ENCODE data around the gene IDH3A. TPM values are rescaled to one million over a fixed set of nuclear protein-coding genes. Genes with fewer than 3 reads are reported as not detected.

The IDH3A gene
- polyA plus RNA-seq, 1 experiment: 49.3 TPM

GRCh38 chr15:78133801-78134200 lies 15.4 kb upstream of the IDH3A start:
- ChIA-PET POLR2A (no interaction called here), CTCF (interaction anchor here (1.8 kb wide), 1 partner anchor 106 kb away, joined by 4 read pairs; no protein-coding TSS in a partner anchor)
- Histone ChIP-seq H3K36me3 (ENCODE audit: control insufficient read depth, insufficient read depth, low read length) (no peaks in the 10 kb centered on the region), H3K4me3 (ENCODE audit: low read depth, low read length) (no peak overlapping the region), H3K27me3 (ENCODE audit: control insufficient read depth, insufficient read depth, low read length) (no peaks in the 10 kb centered on the region)
- TF ChIP-seq CTCF (IDR thresholded peaks at IDR 0.05; ENCODE audit: insufficient read depth, low read depth, low read length): no peak
- DNase-seq (ENCODE audit: low read depth): no peak

- no peaks in the 10 kb centered on the region for H3K36me3 ChIP-seq (ENCODE audit: control insufficient read depth, insufficient read depth, low read length)
- H3K4me3 ChIP-seq (ENCODE audit: low read depth, low read length): no peak overlapping the region
- CTCF ChIA-PET: interaction anchor here (1.1 to 3.5 kb wide), 5 partner anchors 9 to 101 kb away, joined by 3 to 14 read pairs (median 10); partner anchors contain the start of gene IDH3A
- no peak for DNase-seq (ENCODE audit: low read depth)
- POLR2A ChIA-PET: interaction anchor here (0.5 kb wide), 1 partner anchor 318 kb away, joined by 3 read pairs; no protein-coding TSS in a partner anchor
- no peak for TF ChIP-seq CTCF (IDR thresholded peaks at IDR 0.05; ENCODE audit: insufficient read depth, low read depth, low read length)
- no peaks in the 10 kb centered on the region for H3K27me3 ChIP-seq (ENCODE audit: control insufficient read depth, insufficient read depth, low read length)
Measured at GRCh38 chr15:78139578-78139977, 9.6 kb upstream of the IDH3A start.

- Histone ChIP-seq H3K36me3 (ENCODE audit: control insufficient read depth, insufficient read depth, low read length) (no peaks in the 10 kb centered on the region), H3K27me3 (ENCODE audit: control insufficient read depth, insufficient read depth, low read length) (no peaks in the 10 kb centered on the region), H3K4me3 (ENCODE audit: low read depth, low read length) (no peak overlapping the region)
- DNase-seq (ENCODE audit: low read depth): no peak
- no peak for TF ChIP-seq CTCF (IDR thresholded peaks at IDR 0.05; ENCODE audit: insufficient read depth, low read depth, low read length)
- ChIA-PET POLR2A (no interaction called here), CTCF (interaction anchor here (2.7 kb wide), 1 partner anchor 10 kb away, joined by 10 read pairs; no protein-coding TSS in a partner anchor)
Measured at GRCh38 chr15:78140292-78140691, 8.9 kb upstream of the IDH3A start.

GRCh38 chr15:78142332-78142731 lies 6.8 kb upstream of the IDH3A start:
- ChIA-PET POLR2A (no interaction called here), CTCF (interaction anchor here (0.5 kb wide), 1 partner anchor 232 kb away, joined by 4 read pairs; no protein-coding TSS in a partner anchor)
- H3K4me3 ChIP-seq (ENCODE audit: low read depth, low read length): no peak overlapping the region
- no peaks in the 10 kb centered on the region for H3K36me3 ChIP-seq (ENCODE audit: control insufficient read depth, insufficient read depth, low read length)
- H3K27me3 ChIP-seq (ENCODE audit: control insufficient read depth, insufficient read depth, low read length): no peaks in the 10 kb centered on the region
- no peak for DNase-seq (ENCODE audit: low read depth)
- no peak for TF ChIP-seq CTCF (IDR thresholded peaks at IDR 0.05; ENCODE audit: insufficient read depth, low read depth, low read length)

- no peak for TF ChIP-seq CTCF (IDR thresholded peaks at IDR 0.05; ENCODE audit: insufficient read depth, low read depth, low read length)
- DNase-seq (ENCODE audit: low read depth): no peak
- Histone ChIP-seq H3K4me3 (ENCODE audit: low read depth, low read length) (no peak overlapping the region), H3K36me3 (ENCODE audit: control insufficient read depth, insufficient read depth, low read length) (no peaks in the 10 kb centered on the region), H3K27me3 (ENCODE audit: control insufficient read depth, insufficient read depth, low read length) (no peaks in the 10 kb centered on the region)
- ChIA-PET POLR2A (no interaction called here), CTCF (interaction anchor here (2.6 to 4.4 kb wide), 2 partner anchors 8 to 15 kb away, joined by 11 to 22 read pairs; partner anchors contain the start of gene CIB2)
Measured at GRCh38 chr15:78146425-78147154, 2.6 kb upstream of the IDH3A start.

All from BJ (cell line).